Amniotic stem cell (primary cell): ENCODE results near the gene ADCK1.
"Not testable (repeated sequence)": the region's sequence is repeated elsewhere in the genome, so short reads cannot be mapped to it uniquely, and the experiment has no call there.

Experiments
- DNase-seq: peaks from one replicate; lab custom pipeline; 2025; lab: John Stamatoyannopoulos, UW

The ADCK1 gene

DNA sequence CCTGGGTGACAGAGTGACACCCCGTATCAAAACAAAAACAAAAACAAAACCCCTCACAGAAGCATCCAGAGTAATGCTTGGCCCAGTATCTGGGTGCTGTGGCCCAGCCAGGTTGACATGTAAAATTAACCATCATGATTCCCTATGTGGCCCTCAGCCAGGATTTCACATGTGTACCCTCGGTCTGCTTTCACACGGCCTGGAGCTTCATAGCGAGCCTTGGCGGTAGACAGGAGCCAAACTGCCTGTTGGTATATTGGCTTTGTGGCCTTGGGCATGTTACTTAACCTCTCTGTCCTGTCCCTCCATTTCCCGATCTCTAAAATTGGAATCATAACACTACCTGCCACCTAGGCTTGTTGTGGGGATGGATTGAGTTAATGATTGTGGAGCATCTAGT is 65.5 kb downstream of the ADCK1 start:
- DNase-seq = no peak

DNA sequence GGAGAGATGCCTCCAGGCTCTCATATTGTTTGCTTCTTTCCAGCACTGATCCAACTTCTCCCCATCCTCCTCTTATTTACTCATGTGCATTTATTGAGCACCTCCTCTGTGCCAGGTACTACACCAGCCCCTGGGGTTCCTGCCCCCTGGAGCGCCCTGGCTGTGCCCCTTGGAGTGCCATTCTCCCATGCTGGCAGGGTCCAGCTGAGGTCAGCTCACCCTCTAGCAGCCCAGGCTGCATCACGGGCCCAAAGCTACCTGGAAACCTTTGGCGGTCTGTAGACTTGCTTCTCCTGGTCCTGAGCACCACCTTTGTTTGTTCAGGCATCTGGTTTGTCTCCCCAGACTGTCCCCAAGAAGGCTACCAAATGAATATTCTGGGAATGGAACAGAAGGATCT is 67.0 kb downstream of the ADCK1 start:
- DNase-seq = no peak

DNA sequence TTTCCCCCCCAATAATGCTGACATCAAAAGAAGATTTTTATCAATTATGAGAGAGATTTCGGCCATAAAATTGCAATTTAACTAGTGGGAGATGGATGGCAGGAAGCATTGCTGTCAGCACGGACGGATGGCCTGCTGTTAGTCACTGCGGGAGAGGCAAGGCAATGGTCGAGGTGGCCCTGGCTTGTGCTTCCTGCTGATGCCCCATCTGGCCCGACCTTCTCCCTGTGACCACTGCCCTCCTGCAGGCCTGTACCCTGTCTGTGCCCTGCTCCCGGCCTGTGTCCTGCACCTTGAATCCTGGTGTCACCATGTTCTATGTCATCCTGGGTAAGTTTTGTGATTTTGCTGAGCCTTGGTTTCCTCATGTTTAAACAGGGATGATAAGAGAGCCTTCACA is 67.6 kb downstream of the ADCK1 start:
- no peak for DNase-seq

DNA sequence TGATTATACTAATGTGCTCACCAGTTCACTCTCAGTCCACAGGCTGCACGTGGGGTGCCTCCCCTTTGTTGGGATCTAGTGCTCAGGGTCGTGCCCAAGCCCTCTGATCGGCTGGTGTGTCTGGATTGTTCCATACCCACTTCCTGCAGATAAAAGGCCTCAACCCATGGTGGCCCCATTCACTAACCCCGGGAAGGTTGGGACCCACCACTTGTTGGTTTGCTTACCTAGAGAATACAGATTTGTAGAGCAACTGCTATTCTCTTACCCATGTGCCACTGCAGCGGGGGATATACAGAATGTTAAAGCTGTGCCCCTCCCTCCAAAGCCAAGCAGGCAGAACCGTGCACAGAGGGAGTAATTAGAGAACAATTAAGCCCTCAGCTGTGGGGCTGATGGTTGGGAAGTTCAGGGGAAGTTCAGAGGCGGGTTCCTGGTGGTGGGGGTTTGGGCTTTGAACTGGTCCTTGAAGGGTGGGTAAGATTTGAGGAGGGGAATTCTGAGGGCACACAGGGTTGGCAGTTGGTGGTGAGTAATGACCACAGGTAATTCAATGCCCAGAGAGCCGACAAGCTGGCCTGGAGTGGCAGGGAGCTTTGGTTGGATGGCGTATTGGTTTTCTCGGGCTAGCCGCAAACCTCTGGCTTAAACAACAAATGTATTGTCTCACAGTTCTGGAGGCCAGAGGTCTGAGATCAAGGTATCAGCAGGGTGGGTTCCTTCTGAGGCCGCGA is 68.8 kb downstream of the ADCK1 start:
- DNase-seq = no peak

DNA sequence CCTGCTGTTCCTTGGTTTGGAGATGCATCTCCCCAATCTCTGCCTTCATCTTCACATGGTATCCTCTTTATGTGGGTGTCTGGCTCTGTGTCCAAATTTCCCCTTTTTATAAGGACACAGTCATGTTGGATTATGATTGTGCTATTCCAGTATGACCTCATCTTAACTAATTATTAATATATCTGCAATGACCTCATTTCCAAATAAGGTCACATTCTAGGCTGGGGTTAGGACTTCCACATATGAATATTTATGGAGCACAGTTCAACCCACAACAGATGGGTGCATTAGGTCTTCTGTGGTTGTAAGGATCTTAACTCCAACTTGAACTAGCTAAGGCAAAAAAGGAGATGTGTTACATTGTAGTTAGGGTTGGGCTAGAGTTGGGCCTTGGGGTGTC is 69.4 kb downstream of the ADCK1 start:
- no peak for DNase-seq

DNA sequence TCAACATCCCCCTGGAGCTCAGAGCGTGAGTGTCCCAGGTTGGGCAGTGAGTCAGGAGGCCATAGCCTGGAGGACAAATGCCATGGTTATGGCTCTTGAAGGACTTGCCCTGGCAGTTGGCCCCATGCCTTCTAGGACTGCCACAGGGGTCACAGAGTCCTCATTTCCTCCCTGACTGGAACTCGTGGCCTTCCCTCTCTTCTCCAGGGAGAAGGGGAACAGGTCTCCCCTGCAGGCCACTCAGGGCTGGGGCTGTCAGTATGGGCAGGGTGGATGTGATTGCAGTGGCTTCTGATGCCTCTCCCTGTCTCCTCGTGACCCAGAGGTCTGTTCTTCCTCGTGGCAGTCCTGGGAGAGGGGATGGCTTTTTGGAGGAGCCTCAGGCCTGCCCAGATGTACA is 70.7 kb downstream of the ADCK1 start:
- DNase-seq = no peak

DNA sequence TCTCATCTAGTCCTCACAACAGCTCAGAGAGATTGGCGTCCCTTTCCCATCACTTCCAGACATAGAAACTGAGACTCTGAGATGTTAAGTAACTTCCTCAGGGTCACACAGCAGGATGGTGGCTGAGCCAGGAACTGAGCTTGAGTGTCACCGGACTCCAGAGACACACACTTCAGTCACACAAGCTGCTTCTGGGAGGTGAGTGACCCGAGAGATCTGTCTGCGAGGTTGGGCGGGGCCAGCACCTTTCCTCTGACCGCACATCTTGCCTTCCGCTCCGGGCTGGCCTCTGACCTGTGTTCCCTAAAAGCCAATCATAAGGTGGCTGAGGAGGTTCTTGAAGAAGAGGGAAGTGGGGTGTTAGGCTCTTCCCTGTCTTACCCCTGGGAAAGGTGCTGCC is 72.2 kb downstream of the ADCK1 start:
- no peak for DNase-seq

DNA sequence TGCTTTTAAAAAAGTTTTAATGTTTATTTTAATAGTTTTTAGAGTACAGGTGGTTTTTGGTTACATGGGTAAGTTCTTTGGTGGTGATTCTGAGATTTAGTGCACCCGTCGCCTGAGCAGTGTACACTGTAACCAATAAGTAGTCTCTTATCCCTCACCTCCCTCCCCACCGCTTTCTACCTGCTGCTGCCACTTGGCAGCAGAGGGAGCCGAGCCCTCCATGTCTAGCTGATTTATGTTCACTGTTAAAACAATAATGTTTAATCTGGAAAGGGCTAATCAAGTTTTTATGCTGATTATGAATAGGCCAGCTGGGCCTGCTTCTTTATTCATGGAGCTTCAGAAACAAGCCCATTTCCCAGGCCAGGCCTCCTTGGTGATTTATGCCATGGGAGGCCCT is 73.1 kb downstream of the ADCK1 start:
- no peak for DNase-seq

DNA sequence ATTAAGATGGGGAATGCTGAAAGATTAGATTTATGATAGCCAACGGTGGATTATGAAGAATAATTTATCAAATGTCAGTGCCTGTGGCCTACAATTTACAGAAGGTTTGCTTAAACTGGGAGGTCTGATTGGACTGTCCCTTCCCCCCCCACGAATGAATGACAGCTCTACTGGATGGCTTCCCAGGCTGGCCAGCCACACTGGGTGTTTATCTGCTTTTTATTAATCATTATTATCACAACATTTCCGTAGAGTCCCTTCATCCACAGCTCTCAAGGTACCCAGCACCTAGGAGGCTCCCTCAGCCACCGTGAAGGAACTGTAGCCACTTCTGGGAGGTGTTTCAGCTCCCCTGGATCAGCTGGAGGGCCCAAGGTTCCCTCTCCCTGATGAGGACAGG is 78.9 kb downstream of the ADCK1 start:
- DNase-seq = no peak

DNA sequence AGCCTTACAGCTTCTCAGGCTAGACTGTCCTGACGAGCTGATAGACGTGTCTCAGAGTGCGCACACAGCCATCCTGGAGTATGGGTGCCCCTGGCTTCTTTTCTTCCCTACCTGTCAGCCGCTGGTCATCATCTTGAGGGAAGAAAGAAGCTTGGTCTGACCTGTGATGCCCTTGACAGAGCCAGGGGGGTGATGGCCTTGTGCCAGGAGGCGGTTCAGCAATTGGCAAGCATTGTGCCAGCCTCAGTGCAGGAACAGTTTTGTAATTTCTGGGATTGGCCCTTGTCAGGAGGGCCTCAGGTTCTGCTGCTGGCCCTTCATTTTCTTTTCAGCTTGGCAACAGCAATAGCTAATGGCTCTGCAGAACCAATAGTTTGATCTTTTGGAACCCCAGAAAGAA is 80.1 kb downstream of the ADCK1 start:
- no peak for DNase-seq

DNA sequence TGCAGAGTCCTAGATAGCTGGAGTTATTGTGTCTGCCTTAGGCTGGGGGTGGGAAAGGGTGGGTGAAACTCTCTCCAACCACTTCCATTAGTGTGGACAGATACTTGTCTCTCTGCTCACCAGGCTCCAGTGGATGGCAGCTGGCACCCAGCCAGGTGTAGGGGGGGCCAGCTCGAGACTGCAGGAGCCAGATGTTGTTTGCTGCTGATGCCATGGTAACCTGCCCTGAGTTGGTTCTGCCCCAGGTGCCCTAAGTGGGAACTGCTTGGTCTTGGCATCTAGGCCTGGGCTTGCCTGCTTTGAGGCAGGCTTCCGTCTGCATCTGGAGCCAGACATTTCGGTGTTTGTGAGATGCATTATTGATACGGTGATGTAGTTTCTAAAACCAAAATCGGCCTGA is 82.2 kb downstream of the ADCK1 start:
- no peak for DNase-seq

DNA sequence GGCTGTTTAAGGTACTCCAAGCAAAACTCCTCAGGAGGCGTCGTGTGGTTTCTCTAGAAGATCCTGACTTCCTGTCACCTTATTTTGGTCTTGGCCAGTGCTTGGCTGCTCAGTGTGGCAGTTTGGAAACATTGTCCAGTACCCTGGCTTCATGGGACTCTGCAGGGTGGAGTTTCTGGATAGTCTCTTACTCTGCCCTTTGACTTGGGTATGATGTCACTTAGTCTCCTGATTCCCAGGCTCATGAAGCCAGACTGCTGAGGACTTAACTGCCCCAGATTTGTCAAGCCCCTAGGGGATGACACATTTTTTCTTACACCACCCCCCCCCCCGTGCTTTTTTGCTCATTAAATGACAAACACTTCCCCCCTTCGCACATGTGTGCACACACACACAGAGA is 82.7 kb downstream of the ADCK1 start:
- no peak for DNase-seq

DNA sequence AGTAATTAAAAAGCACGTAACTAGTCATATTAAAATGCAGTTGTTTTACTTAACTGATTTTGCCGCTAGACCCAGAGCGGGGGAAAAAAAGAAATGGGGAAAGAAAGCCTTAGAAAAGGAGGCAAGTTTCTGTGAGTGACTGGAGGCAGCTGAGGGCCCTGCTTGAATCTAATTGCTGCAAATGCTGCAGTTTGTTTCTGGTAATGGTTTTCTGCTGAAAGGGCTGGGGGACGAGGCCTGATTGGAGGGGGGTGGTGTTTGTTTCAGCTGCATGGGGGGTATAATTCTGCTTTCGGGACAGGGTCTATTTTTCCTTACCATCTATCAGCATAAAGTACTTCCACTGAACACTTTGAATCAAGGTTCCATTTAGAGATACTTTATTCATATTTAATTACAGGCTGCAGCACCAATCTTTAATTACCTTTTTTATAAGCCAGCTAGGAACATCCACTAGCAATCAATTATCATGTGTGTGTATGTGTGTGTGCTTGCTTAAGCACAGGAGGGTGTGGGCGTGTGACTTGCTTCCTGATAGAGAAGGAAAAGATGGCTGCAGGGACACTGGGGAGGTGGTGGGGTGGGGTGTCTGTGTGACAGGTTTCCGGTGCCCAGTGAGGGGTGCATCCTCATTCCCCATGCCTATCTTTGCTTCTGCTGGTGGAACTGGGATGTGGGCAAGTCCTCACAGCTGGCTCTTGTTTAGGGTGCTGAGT is 83.4 kb downstream of the ADCK1 start:
- DNase-seq = no peak

DNA sequence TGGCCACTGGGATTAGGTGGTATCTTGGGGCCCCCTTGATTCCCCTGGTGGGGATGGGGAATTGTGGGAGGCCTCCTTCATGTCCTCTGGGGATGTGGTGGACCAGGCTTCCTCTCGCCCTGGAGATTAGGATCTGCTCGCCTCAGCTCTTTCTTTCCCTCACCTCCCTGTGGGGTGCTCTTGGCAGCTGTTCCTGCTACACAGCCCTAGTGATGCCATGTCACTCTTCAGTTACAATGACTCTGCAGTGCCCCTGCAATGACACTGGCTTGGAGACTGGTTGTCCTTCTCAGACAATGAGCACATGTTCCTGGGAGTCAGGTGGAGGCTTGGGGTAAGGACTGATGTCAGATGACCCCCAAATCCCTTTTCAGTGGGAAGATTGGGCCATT is 83.9 kb downstream of the ADCK1 start:
- no peak for DNase-seq

DNA sequence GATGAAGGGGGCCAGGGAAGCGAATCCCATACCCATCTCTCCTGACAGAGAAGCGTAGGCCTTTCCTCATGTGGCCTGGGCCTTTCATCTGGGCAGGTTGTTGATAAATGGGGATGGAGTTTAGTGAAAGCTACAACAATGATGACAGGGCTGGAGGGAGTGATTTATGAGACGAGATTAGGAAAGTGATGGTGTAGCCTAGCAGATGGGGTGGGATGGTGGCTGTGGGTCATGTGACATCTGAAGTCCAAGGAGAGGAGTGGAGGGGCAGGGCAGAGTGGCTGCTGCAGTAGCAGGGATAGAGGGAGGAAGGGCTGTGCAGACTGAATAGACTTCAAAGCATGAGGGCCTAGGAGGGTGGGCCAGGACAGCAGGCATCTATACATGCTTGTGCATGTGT is 85.5 kb downstream of the ADCK1 start:
- DNase-seq = no peak

DNA sequence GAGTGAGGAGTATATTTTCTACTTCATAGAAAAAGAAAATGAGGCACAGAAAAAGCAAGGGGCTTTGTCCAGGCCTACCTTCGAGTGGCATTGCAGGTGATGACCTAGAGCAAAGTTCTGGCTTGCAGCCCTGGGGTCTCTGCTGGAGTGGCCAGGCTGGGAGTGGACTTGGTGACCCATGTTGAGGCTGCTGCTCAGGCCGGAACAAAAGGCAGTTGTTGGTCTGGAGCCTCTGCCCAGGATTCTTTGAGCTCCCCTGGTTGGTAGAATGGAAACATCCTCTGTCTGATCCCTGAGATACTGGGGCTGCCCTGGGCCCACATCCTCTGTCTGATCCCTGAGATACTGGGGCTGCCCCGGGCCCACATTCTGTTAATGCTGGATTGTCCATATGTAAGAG is 86.1 kb downstream of the ADCK1 start:
- no peak for DNase-seq

DNA sequence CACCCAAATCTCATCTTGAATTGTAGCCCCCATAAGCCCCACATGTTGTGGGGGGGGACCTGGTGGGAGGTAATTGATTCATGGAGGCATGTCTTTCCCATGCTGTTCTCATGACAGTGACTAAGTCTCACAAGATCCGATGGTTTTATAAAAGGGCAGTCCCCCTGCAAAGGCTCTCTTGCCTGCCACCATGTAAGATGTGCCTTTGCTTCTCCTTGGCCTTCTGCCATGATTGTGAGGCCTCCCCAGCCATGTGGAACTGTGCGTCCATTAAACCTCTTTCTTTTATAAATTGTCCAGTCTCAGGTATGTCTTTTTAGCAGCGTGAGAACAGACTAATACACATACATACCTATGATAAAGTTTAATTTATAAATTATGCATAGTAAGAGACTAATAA is 89.0 kb downstream of the ADCK1 start:
- DNase-seq = not testable (repeated sequence)

DNA sequence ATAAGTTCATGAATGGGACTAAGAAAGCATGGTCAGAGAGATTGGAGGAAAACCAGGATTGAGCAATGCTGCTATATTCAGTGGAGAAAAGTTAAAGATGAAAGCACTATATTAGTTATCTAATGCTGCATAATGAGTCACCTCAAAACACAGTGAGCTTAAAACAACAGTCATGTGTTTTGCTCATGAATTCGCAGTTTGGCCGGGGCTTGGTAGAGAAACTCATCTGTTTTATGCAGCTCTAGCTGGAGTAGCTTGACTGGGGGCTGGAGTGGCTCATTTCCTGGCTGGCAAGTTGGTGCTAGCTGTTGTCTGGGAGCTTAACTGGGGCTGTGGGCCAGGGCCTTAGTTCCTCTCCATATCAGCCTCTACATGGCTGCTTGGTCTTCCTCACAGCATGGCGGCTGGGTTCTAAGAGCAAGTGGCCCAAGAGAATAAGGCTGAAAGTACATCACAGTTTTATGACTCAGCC is 90.1 kb downstream of the ADCK1 start:
- no peak for DNase-seq

DNA sequence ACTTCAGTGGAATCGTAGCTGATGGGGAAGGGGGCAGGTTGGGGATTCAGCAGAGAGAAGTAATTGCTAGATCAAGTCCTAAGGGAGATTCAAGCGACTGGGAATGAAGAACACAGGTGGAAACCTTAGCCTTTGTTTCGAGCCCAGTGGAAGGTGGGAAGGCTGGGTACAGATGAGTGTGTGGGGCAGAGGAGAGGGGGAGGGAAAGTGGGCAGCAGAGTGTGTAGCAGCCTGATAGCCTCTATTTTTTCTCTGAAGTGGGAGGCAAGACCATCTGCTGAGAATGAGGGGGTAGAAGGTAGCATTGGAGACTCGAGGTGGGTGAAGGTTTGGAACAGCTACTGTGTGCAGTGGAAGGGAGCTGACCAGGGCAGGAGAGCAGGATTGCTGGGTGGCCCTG is 91.0 kb downstream of the ADCK1 start:
- no peak for DNase-seq

DNA sequence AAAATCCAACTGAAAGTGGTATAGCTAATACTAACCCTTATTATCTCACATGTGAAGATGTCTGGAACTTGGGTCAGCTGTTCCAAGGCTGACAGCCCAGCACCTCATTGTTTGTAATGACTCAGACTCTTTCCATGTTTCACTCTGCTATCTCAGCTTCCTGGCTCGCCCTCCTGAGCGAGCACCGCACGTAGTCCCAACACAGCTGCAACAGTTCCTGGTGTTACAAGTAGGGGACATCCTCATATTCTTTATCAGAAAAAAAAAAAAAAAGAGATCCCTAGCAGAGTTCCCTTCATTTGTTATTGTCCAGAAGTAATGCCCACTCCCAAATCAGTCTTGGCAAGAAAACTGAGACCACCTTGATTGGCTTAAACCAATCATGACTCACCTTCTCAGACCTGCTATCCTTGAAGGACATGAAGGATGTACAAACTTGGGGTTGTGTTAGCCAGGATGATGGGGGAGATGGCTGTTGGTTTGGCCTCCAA is 92.5 kb downstream of the ADCK1 start:
- no peak for DNase-seq

DNA sequence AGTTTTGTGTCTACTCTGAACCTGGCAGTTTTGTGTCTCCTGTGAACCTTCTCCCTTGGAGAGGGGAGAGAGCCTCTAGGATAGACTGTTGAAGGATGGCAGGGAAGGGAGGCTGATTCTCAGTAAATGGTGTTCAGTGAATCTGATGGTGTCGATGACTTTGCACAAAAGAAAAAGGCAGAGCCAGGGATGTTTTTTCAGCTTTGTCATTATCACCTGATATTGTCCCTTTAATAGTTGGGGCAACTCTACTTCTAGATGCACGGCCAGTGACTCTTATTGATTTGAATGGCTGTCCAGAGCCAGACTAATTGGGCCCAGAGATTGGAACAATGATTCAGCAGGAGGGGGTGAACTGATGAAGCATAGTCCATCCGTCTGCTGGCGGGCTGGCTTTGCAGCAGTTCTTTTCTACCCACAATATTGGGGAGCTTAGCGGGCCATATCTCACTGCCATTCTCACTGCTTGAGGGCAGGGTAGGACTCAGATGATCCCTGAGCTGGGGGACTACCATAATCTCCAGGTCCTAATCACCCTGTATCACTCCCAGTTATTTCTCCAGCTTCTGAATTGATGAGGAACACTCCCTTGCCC is 93.1 kb downstream of the ADCK1 start:
- DNase-seq = no peak

DNA sequence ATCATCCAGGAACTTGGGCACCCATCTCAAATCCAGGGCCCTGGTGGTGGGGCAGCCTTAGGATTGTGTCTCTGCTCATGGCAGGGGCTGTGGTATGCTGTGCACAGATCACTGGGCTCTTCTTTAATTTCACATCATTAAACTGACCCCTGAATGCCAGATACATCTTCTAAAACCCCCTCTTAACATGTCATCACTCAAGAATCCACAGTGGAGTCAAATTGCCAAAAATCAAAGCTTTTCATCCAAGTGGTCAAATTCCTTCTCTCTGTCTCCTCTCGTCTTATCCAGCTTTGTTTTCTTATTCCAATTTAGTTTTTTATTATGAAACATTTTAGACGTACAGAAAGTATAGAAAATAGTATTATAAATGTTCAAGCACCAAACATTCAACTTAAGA is 97.5 kb downstream of the ADCK1 start:
- no peak for DNase-seq

DNA sequence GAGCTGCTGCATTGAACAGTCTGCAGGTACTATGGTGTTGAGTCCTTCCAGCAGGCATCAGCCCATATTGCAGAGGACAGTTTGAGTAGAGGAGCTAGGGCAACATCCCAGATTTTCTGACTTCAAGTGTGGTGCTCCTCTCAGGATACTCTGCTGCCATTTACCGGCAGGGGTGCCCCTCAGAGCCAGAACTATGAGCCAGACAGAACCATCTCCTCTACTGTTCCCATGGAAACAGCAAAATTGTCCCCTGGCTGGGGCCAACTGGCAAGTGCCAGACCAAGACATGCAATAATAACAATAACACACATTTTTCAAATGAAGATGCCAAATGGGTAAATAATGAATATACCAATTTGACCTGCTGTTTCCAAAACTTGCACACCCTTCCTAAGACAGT is 102.9 kb downstream of the ADCK1 start:
- no peak for DNase-seq
